ACC112 (cell line): ENCODE data around the gene LRP5.
A peak's percentile ranks its signal among the peaks of the same experiment; 100 is the strongest.

ENCODE experiments used
- H2AFZ ChIP-seq: fragments of 200-600 bp; sonication (generic); one replicate; pipeline ENCODE4 v1.6.0; 2017; ENCODE audit warnings: antibody characterized with exemption, low read length; ENCODE audit not compliant: unreplicated experiment
- H3K27ac ChIP-seq: fragments of 200-600 bp; sonication (generic); 2 replicates; pipeline ENCODE4 v1.5.1; 2014; ENCODE audit warnings: low read depth, mild to moderate bottlenecking, antibody characterized with exemption, low read length, moderate library complexity
- H3K27me3 ChIP-seq: fragments of 200-600 bp; sonication (generic); 2 replicates; pipeline ENCODE4 v1.6.1; 2014; ENCODE audit warnings: mild to moderate bottlenecking, antibody characterized with exemption, low read length, moderate library complexity, mixed read lengths; ENCODE audit not compliant: insufficient read depth
- H3K36me3 ChIP-seq: fragments of 200-600 bp; sonication (generic); 2 replicates; pipeline ENCODE4 v1.6.1; 2016; ENCODE audit warnings: mild to moderate bottlenecking, antibody characterized with exemption, low read length, moderate library complexity, mixed read lengths; ENCODE audit not compliant: insufficient read depth
- H3K4me1 ChIP-seq: fragments of 200-600 bp; sonication (generic); one replicate; pipeline ENCODE4 v1.6.1; 2016; ENCODE audit warnings: low read length, mixed read lengths; ENCODE audit not compliant: insufficient read depth, unreplicated experiment, control insufficient read depth
- H3K4me3 ChIP-seq: fragments of 200-600 bp; sonication (generic); 2 replicates; pipeline ENCODE4 v1.5.1; 2014; ENCODE audit warnings: mild to moderate bottlenecking, low read depth, low read length
- H3K79me2 ChIP-seq: fragments of 200-600 bp; sonication (generic); one replicate; pipeline ENCODE4 v1.6.0; 2016; ENCODE audit warnings: low read length; ENCODE audit not compliant: control insufficient read depth, unreplicated experiment, insufficient read depth

Gene LRP5

GRCh38 chr11:68349461-68350249 is 37.3 kb downstream of the LRP5 start:
- H2AFZ ChIP-seq, result no peak overlapping the region
- H3K4me3 ChIP-seq, result no peak overlapping the region
- no peaks in the 10 kb centered on the region for H3K27me3 ChIP-seq
- H3K36me3 ChIP-seq, result no peaks in the 10 kb centered on the region
- H3K4me1 ChIP-seq, result peaks cover 10% of the 10 kb centered on the region
- no peaks in the 10 kb centered on the region for H3K79me2 ChIP-seq
- no peak overlapping the region for H3K27ac ChIP-seq

DNA sequence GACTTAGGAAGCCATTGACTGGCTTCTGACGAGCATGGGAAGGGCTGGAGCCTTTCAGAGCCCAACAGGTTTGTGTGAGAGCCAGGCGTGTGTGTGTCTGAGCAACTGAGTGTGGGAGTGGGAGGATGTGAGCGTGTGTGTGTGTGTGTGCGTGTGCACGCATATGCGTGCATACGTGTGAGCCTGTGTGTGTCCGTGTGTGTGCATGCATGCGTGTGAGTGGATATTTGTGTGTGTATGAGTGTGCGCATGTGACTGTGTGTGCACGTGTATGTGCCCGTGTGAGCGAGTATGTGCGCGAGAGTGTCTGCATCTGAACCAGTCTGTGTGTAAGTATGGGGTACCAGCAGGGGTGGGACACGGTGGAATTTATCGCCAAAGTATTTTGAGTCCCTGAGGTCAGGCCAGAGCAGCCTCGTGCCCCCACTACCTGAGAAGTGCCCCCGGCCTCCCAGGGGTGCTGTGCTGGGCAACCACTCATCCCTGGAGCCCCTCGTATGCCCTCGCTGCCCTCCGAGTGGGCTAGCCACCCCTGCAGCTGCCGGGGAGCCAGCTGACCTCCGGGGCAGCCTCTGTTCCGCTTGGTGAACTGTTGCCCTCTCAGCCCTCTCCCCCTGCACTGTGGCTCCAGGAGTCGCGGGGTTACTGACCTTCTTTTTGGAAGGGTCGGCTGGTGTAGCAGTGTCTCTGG is 38.5 kb downstream of the LRP5 start:
- H3K36me3 ChIP-seq, result no peaks in the 10 kb centered on the region
- H3K79me2 ChIP-seq, result no peaks in the 10 kb centered on the region
- no peak overlapping the region for H2AFZ ChIP-seq
- H3K4me1 ChIP-seq, result peaks cover 16% of the 10 kb centered on the region
- no peak overlapping the region for H3K4me3 ChIP-seq
- H3K27ac ChIP-seq, result no peak overlapping the region
- H3K27me3 ChIP-seq, result no peaks in the 10 kb centered on the region

GRCh38 chr11:68351450-68352275 is 39.3 kb downstream of the LRP5 start:
- Histone ChIP-seq H3K4me3 (no peak overlapping the region), H3K4me1 (peaks cover 16% of the 10 kb centered on the region), H3K36me3 (no peaks in the 10 kb centered on the region), H3K27ac (no peak overlapping the region), H3K79me2 (no peaks in the 10 kb centered on the region), H2AFZ (no peak overlapping the region), H3K27me3 (no peaks in the 10 kb centered on the region)

DNA sequence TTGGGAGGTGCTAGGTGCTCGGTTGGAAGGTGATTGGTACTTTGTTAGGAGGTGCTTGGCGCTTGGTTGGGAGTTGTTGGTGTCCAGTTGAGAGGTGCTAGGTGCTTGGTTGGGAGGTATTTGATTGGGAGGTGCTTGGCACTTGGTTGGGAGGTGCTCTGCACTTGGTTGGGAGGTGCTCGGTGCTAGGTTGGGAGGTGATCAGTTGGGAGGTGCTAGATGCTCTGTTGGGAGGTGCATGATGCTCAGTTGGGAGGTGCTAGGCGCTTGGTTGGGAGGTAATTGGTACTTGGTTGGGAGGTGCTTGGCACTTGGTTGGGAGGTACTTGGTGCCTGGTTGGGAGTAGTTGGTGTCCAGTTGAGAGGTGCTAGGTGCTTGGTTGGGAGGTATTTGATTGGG is 40.2 kb downstream of the LRP5 start:
- peaks cover 16% of the 10 kb centered on the region for H3K4me1 ChIP-seq
- H3K36me3 ChIP-seq, result no peaks in the 10 kb centered on the region
- H2AFZ ChIP-seq, result no peak overlapping the region
- H3K27me3 ChIP-seq, result no peaks in the 10 kb centered on the region
- H3K27ac ChIP-seq, result no peak overlapping the region
- no peak overlapping the region for H3K4me3 ChIP-seq
- H3K79me2 ChIP-seq, result no peaks in the 10 kb centered on the region

- no peaks in the 10 kb centered on the region for H3K36me3 ChIP-seq
- peaks cover 16% of the 10 kb centered on the region for H3K4me1 ChIP-seq
- no peak overlapping the region for H2AFZ ChIP-seq
- H3K27me3 ChIP-seq, result no peaks in the 10 kb centered on the region
- no peak overlapping the region for H3K4me3 ChIP-seq
- no peak overlapping the region for H3K27ac ChIP-seq
- H3K79me2 ChIP-seq, result no peaks in the 10 kb centered on the region
Measured at GRCh38 chr11:68353118-68353517, 40.7 kb downstream of the LRP5 start.

DNA sequence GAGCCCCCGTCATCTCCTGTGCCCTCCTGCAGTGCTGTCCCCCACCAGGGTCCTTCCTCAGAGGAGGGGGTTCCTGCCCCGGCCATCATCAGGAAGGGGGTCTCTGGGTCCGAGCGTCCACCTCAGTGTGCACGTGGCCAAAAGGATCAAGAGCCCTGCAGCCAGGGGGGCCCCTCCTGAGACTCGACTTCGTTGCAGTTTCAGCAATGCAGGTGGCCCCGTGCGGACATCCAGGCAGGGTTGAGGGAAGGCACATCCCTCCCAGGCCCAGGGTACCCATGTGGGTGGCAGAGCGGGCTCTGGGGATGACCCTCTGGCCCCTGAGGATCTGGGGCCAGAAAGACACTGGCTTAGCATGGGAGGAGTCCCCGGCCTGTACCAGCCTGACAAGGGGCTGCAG is 41.3 kb downstream of the LRP5 start:
- H3K79me2 ChIP-seq, result no peaks in the 10 kb centered on the region
- H3K4me1 ChIP-seq, result peaks cover 16% of the 10 kb centered on the region
- H3K27ac ChIP-seq, result no peak overlapping the region
- no peaks in the 10 kb centered on the region for H3K27me3 ChIP-seq
- no peak overlapping the region for H2AFZ ChIP-seq
- 0 out of 2 replicates have a peak overlapping the region, but pooled peaks have one; percentile 65 for H3K4me3 ChIP-seq
- no peaks in the 10 kb centered on the region for H3K36me3 ChIP-seq

GRCh38 chr11:68354148-68354872 is 41.9 kb downstream of the LRP5 start:
- Histone ChIP-seq H3K27ac (peak overlapping the region; percentile 45; the same call in 1 of the 2 replicates), H3K36me3 (no peaks in the 10 kb centered on the region), H3K79me2 (no peaks in the 10 kb centered on the region), H3K27me3 (no peaks in the 10 kb centered on the region), H2AFZ (peak overlapping the region; percentile 31), H3K4me3 (peak overlapping the region; percentile 65), H3K4me1 (peaks cover 16% of the 10 kb centered on the region)

GRCh38 chr11:68355471-68355870 is 43.1 kb downstream of the LRP5 start:
- H3K27ac ChIP-seq, result no peak overlapping the region
- no peak overlapping the region for H2AFZ ChIP-seq
- no peaks in the 10 kb centered on the region for H3K79me2 ChIP-seq
- no peak overlapping the region for H3K4me3 ChIP-seq
- peaks cover 16% of the 10 kb centered on the region for H3K4me1 ChIP-seq
- H3K27me3 ChIP-seq, result no peaks in the 10 kb centered on the region
- no peaks in the 10 kb centered on the region for H3K36me3 ChIP-seq

DNA sequence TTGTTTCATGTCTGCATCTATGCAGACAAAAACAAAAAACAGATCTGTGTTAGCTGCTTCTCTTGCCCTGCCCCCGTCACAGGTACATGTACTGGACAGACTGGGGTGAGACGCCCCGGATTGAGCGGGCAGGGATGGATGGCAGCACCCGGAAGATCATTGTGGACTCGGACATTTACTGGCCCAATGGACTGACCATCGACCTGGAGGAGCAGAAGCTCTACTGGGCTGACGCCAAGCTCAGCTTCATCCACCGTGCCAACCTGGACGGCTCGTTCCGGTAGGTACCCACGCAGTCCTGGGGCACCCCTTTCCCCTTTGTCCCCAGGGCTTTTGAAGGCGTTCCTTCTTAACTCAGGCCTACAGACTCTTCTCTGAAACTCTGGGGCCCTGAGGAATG is 45.2 kb downstream of the LRP5 start:
- no peaks in the 10 kb centered on the region for H3K79me2 ChIP-seq
- H3K27me3 ChIP-seq, result no peaks in the 10 kb centered on the region
- no peak overlapping the region for H2AFZ ChIP-seq
- H3K4me1 ChIP-seq, result peaks cover 16% of the 10 kb centered on the region
- no peak overlapping the region for H3K27ac ChIP-seq
- H3K36me3 ChIP-seq, result no peaks in the 10 kb centered on the region
- no peak overlapping the region for H3K4me3 ChIP-seq

DNA sequence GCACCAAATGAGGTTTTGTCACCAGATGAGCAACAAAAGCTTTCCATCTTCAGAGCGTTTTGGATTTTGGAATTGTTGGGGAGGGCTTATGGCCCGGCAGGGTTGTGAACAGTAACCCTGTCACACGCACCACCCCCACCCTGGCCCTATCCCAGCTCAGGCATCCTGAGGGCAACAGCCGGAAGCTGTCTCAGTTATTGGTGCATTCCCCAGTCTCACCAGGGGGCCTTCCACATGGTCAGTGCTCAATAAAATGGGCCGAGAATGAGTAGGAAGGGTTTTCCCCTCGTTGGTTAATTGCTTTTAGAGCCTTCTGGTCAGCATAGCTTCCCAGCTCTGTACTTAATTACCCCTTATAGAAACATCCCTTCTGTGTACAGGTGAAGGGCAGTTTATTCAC is 46.0 kb downstream of the LRP5 start:
- Histone ChIP-seq H3K36me3 (no peaks in the 10 kb centered on the region), H3K27me3 (no peaks in the 10 kb centered on the region), H3K4me1 (peaks cover 16% of the 10 kb centered on the region), H2AFZ (no peak overlapping the region), H3K27ac (no peak overlapping the region), H3K4me3 (no peak overlapping the region), H3K79me2 (no peaks in the 10 kb centered on the region)
